Mucosa of gallbladder (tissue), 1 donor: ENCODE results near the gene TRMT10B. TPM values are rescaled to one million over a fixed set of nuclear protein-coding genes. Genes with fewer than 3 reads are reported as not detected.
"Not testable (repeated sequence)": the region's sequence is repeated elsewhere in the genome, so short reads cannot be mapped to it uniquely, and the experiment has no call there.

ENCODE experiments used
- DNase-seq: peaks from one replicate; pipeline ENCODE4 v3.0.0-alpha.2; 2020; ENCODE audit warnings: low spot score
- total RNA-seq: library from RNA; stranded (reverse); gene quantifications from one replicate; pipeline ENCODE4 v1.2.1, GENCODE V29; 2021
- donor health status: DM: no; HTN: no; CAD: no.

TRMT10B gene
- total RNA-seq, 1 donor from 2014 or later = 10.5 TPM

DNA sequence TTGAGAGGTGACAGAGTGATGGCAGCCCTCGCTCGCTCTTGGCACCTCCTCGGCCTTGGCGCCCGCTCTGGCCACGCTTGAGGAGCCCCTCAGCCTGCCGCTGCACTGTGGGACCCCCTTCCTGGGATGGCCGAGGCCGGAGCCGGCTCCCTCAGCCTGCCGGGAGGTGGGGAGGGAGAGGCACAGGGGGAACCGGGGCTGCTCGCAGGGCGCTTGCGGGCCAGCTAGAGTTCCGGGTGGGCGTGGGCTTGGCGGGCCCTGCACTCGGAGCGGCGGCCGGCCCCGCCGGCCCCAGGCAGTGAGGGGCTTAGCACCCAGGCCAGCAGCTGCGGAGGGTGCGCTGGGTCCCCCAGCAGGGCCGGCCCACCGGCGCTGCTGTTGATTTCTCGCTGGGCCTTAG lies 1.9 kb upstream of the TRMT10B start:
- not testable (repeated sequence) for DNase-seq

DNA sequence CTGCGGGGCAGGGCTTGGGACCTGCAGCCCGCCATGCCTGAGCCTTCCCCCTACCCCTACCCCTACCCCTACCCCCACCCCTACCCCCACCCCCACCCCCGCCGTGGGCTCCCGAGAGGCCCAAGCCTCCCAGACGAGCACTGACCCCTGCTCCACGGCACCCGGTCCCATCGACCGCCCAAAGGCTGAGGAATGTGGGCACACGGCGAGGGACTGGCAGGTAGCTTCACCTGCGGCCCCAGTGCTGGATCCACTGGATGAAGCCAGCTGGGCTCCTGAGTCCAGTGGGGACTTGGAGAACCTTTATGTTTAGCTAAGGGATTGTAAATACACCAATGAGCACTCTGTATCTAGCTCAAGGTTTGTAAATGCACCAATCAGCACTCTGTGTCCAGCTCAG lies 1.5 kb upstream of the TRMT10B start:
- DNase-seq = not testable (repeated sequence)

DNA sequence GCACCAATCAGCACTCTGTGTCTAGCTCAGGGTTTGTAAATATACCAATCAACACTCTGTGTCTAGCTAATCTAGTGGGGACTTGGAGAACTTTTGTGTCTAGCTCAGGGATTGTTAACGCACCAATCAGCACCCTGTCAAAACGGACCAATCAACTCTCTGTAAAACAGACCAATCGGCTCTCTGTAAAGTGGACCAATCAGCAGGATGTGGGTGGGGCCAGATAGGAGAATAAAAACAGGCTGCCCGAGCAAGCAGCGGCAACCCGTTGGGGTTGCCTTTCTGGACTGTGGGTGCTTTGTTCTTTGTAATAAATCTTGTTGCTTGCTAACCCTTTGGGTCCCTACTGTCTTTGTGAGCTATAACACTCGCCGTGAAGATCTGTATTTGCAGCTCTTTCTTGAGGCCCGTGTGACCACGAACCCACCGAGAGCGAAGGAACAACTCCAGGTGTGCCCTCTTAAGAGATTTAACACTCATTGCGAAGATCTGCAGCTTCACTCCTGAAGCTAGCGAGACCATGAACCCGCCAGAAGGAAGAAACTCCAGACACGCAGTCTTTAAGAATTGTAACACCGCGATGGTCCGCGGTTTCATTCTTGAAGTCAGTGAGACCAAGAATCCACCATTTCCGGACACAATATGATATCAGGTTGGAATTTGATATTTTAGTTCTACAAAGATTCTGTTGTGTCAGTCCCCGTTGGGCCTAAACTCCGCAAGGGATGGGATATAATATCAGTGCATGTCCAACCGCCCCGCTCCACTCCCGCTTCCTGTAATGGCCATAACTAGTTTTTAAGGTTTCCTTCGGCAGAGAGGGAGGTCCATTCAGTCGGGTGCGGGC lies 740 bp upstream of the TRMT10B start:
- DNase-seq = no peak

DNA sequence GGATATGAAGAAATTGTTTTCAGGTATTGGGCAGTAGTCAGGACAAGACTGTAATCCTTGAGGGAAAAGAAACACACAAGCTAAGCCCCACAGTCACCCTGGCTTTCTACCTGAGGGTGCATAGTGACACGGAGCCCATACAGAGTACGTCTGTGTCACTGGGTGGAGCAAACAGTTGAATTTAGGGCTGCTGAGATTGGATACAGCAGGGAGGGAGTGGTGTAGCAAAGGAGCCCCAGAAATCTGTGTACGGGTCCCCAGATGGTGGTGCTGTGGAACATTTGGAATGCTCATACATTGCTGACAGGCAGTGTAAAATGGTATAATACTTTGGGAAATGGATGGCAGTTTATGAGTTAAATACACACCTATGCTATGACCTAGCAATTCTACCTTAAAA lies 5.1 kb downstream of the TRMT10B start:
- no peak for DNase-seq

DNA sequence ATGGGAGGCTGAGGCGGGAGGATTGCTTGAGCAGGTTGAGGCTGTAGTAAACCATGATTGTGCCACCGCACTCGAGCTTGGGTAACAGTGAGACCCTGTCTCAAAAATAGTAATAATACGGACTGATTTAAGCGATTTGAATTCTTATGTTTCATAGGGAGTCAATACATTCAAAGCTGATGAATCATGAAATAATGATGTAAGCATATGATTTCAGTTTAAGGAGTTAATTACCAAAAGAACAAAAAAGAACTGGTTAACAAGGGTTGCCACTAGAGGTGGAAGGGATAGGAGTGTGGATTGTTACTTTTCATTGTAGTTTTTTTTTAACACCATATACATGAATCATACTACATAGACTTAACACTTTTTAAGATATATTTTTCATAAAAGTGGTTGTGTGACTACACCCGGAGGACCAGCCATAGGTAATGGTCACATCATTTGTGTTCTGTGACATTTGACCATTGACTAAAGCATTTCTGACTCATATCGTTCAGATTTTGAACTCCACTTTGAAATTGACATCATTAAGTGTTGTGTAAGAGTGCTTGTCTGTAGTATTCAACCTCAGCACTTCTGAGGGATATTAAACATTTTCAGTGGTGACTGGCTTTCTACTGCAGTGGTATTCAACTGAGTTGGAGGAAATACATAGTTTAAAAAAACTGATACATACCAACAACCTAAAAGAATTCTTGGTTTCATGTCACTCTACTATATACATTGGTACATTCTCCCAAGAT lies 7.0 kb downstream of the TRMT10B start:
- no peak for DNase-seq

DNA sequence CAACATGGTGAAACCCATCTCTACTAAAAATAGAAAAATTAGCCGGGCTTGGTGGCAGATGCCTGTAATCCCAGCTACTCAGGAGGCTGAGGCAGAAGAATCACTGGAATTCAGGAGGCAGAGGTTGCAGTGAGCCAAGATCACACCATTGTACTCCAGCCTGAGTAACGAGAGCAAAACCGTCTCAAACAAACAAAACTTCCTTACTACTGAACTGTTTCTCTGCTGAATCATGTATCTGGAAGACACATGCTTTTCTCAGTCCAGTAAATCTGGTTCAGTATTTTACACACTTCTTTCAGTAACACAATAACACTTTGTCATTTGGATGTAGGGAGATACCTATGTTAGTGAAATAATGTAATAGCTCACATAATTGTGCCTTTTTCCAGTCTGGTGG lies 7.9 kb downstream of the TRMT10B start:
- no peak for DNase-seq

DNA sequence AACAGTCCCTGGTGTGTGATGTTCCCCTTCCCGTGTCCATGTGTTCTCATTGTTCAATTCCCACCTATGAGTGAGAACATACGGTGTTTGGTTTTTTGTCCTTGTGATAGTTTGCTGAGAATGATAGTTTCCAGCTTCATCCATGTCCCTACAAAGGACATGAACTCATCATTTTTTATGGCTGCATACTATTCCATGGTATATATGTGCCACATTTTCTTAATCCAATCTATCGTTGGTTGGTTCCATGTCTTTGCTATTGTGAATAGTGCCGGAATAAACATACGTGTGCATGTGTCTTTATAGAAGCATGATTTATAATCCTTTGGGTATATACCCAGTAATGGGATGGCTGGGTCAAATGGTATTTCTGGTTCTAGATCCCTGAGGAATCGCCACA lies 11.7 kb downstream of the TRMT10B start:
- DNase-seq = not testable (repeated sequence)

DNA sequence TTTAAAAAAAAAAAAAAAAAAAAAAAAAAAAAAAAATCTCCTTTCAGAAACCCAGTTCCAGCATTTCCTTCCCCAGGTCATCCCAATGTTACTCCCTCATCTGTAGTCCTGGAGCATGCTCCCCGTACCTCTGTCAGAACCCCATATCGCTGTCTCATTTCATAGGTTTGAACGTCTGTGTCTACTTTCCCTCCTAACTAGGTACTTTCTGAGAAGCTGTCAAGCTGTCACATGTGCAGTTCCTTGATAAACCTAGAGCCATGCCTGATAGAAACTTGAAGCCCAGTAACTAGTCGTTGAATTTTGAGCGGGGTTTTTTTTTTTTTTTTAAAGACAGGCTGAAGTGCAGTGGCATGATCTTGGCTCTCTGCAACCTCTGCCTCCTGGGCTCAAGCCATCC lies 15.7 kb downstream of the TRMT10B start:
- DNase-seq = no peak

DNA sequence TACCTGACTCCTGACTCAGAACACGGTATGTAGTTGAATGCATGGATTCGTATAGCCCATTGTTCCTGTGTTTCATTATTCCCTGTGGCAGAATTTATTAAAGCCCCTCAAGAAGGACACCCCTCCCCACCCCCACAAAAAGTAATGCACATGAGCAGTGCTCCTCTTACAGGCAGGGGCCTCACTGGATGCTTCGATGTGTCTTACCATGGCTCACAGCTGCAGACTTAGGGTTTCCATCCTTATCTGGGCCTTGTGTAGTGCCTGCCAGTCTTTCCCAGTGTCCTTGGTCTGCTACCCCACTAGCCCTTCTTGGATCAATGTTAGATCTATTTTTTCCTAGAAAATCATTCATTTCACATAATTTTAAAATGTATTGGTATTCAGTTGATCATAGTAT lies 16.4 kb downstream of the TRMT10B start:
- DNase-seq = no peak

DNA sequence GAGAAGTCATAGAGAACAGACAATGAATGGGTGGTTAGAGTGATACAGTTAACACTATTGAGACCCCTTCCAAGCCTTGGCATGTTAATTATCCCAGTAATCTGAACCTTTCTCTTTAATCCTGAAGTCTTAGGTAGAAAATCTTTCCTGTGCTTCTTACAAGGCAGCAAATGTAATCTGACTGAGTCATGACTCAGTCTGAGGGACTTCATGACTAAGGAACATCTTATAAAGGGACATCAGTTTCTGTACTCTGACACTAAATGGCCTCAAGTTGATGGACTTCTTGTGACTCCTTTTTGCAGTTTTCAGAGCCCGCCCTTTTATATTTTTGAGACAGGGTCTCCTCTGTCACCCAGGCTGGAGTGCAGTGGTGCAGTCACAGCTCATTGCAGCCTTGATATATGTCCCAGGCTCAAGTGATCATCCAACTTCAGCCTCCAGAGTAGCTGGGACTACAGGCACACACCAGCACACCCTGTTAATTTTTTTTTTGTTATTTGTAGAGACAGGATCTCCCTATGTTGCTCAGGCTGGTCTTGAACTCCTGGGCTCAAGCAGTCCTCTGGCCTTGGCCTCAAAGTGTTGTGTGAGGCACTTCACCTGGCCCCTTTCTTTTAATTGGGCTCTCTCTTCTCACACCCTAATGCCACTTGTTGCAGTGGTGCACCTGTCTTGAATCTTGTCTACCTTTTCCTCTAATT lies 21.8 kb downstream of the TRMT10B start:
- no peak for DNase-seq

DNA sequence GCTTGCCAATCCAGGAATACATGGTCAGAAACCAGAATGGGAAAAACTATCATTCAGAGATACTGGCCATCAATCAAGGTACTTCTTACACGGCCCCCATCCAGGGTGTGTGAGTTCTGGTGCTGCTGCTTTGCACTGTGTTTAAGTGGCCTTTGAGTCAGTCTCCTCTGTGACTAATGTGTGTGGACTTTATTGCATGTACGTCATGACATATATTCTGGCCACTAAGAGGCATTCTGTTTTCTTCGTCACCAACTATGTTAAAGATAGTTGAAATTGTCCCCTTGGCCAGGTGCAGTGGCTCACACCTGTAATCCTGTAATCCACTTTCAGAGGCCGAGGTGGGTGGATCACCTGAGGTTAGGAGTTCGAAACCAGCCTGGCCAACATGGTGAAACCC lies 22.7 kb downstream of the TRMT10B start:
- no peak for DNase-seq

DNA sequence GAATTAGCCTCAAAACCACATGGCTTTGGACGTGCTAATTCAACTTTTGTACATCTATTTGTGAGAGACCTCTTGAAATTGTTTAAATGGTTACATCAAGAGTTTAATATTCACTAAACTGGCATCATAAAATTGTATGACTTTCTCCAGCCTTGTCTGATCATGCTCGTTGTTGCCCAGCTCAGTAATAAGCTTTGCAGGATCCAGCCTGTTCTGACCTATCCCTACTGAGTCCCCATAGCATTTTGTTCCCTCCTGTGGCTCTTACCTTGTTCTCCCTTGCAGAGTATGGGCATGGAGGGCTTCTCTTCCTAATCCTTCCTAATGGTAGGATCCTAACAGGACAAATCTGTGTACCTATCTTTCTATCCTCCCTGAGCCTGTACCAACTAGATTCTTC lies 24.9 kb downstream of the TRMT10B start:
- DNase-seq = no peak

DNA sequence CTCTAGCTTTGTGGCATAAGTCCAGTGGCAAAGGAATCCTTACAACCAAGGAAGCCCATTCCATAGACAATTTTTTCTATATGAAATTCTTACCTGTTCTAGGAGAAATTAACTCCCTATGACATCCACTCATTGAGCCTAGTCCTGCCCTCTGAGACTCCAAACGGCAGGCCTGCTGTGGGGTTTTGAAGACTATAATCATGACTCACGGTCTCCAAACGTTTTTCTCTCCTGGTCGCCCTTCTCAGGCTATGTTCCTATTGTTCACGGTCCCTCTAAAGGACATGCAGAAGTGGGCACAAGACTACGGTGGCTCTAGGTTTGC lies 30.6 kb downstream of the TRMT10B start:
- DNase-seq = no peak

DNA sequence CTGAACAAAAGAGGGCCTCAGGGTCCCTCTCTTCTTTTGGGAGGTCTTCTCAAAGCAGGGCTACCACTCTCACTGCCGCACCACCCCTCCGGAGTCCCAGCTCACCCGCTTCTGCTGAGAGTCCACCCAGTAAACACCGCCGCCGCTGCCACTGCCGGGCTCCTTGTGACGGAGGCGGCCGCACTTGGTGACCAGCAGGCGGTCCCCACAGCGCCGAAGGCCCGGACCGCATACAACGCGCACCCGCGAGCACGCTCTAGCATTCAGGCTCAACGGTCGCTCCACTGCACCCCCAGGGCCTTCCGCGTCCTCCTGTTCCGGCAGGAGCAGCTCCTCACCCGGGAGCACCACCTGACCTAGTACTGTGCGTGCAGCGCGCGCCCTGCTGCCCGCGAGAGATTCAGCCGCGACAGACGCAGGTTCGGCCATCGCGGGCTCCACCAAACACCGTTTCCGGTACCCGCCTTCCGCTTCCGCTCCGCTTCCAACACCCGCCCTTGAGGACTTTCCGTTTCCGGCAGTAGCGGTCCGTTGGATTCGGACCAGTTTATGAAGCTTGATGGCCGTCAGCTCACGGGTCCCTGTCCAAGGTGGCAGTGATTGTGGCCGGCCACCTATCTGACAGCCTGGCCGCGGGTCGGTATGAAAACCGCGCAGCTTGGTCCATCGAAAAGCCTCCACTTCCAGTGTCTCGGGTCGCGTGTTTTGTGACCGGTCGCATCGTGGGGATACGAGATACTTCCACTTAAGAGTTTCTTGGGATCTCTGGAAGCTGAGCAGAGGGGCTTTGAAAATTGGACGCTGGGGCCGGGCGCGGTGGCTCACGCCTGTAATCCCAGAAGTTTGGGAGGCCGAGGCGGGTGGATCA lies 31.2 kb downstream of the TRMT10B start, which contains the start of gene EXOSC3:
EXOSC3 (minus strand) TSS at position 449 of the 868 bp plus-strand sequence; CDS start at position 429, 20 bp downstream.
- peak; percentile 91 for DNase-seq

DNA sequence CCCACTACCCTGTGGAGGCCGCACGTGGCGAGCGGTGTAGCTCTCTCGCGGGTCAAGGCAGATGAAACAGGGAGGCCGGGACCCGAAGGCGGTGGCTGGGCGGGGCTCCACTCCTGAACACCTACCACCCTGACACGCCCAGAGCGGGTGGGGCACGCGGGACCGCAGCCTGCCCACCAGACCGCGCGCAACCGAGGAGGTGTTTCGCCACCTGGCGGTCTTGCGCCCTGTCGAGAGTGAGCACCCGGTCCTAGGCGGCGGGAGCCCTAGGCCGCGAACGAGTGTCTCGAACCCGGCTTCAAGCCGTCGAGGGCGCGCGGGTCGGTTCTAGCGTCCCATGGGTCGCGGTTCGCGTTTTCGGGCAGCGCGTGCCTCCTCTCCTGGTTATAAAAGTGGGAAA lies 33.5 kb downstream of the TRMT10B start:
- no peak for DNase-seq

DNA sequence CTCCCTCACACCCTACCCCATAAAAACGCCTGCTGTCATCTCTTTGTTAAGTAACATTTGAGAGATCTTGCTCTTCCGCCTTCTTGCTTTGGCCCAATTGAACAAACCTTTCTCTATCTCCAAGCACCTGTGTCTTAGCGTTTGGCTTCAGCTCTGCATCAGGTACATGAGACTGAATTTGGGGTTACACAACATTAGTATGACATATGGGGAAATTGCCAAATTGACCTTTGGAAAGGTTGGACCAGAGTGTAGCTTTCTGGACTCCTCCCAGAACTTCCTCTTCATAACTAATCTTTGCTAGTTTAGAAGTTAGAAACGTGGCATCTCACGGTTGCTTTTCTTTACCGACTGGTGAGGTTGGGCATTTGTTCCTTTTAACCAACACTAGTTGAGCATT lies 34.7 kb downstream of the TRMT10B start:
- DNase-seq = no peak

DNA sequence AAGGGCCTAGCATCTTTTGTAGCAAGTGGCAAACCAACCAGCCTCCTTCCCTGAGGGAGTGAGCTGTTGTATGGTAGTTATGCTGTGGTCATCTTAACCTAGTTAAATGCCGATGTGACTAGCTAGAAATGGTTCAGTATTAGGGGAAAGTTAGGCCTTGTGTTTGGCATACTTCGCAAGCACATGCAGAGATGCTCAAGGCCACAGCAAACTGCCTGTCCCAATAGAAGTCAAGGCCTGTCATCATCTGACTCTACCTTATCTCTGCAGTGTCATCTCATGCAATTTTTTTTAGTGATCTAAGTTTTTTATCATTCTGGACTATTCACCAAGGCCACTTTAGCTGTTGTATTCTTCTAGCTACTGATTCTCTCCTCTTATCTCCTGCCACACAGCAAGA lies 36.5 kb downstream of the TRMT10B start:
- DNase-seq = no peak

DNA sequence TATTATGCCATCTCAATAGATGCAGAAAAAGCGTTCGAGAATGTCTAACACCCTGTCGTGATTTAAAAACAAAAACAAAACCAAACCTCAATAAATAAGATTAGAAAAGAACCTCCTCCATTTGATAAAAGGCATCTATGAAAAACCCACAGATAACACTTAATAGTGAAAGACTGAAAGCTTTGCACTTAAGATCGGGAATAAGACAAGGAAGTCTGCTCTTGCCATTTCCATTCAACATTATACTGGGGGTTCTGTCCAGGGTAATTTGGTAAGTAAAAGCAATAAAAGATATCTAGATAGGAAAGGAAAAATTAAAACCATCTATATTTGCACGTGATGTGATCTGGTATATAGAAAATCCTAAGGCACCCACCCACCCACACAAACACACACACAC lies 38.5 kb downstream of the TRMT10B start:
- DNase-seq = no peak

DNA sequence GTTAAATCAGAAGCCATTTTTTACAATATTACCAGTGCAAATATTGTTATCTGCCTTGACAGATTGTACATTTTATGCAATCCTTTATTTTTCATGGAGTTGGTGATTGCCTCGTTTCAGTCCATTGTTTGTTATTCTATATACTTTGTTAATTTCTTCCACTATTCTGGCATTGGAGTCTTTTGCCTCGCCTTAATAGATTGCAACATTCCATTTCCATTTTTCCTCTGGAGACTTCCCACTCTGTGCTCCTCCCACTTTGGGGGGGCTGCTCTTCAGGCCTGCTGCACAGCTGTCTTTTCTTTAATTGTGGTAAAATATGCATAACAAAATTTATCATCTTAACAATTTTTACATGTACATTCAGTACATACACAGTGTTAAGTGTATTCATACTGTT lies 42.6 kb downstream of the TRMT10B start:
- no peak for DNase-seq

DNA sequence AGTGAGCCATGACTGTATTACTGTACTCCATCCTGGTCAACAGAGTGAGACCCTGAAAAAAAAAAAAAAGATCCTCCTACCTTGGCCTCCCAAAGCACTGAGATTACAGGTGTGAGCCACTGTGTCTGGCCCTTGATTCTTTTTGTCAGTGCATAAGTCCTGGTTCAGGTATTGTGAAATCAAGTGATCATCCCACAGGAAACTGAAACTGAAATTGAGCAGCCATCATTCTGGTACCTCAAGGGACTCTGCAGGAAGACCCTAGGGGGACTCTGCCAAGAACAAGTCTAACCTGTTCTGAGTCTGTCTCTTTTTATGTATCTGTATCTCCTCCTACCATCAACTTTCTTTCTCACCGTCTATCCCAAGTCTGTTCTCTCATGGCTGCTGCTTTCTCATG lies 45.1 kb downstream of the TRMT10B start:
- no peak for DNase-seq

DNA sequence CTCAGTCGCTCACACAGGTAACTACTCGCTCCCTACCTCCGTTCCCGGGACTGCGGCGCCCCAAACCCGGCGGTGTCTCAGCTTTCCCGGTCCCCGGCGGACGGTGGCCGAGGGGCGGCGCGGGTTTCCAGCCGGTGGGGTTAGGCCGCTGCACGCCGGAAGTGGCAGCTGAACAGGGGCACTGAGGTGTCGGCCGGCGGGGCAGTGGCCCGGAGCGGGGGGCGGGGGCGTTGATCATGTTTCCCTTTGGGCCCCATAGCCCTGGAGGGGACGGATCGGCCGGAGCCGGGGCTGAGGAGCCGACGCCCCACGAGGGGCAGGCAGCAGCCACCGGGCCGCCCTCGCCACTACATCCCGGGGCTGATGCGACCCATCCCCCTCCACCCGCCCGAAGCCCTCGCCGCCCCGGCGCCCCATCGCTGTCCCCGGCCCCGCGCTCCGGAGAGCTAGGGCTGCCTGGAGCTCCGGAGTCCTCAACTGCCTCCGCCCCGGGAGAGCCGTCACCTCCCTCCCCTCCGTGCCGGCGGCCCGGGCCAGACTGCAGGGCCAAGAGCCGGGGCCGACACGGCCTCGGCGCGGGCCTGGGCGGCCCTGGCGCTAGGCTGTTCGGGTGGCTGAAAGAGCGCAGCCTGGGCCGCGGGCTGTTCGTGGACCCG lies 47.2 kb downstream of the TRMT10B start, which contains the start of gene DCAF10:
DCAF10 (plus strand) TSS at position 167 of the 656 bp plus-strand sequence; CDS start at position 237, 70 bp downstream.
- peak; percentile 82 for DNase-seq
